Measurements from ENCODE around the gene ABCA13. TPM values are rescaled to one million over a fixed set of nuclear protein-coding genes. Genes with fewer than 3 reads are reported as not detected.

ABCA13 gene
- total and polyA plus RNA-seq, 2 donors (not counting 3 experiments of a cell fraction or from before 2014, with no cell fraction given) = 0.01 to 0.11 TPM

- dilution Hi-C loops (cut with MboI; ENCODE audit: extremely low pct_ligation_motif_present, low sequenced_read_pairs) = no loop called here
Measured at GRCh38 chr7:48506569-48506968, 335.3 kb downstream of the ABCA13 start.

More at GRCh38 chr7:48506569-48506968, 335.3 kb downstream of the ABCA13 start:
- no peaks in the 10 kb centered on the region for H3K4me1 ChIP-seq (ENCODE audit: control insufficient read depth, extremely low read depth, insufficient read depth, low read length)
- ChIA-PET POLR2A (no interaction called here), CTCF (no interaction called here)
- H3K9me1 ChIP-seq (replicated peaks; ENCODE audit: control insufficient read depth, extremely low read depth, insufficient read depth, low read length) = no peaks in the 10 kb centered on the region
- H3K36me3 ChIP-seq (ENCODE audit: control insufficient read depth in 2 of 2, extremely low read depth in 1 of 2, insufficient read depth in 2 of 2, low read length in 2 of 2) = no peaks in the 10 kb centered on the region
- H3K27me3 ChIP-seq (ENCODE audit: control insufficient read depth in 2 of 2, insufficient read depth in 2 of 2, low read length in 2 of 2) = no peaks in the 10 kb centered on the region
- no peak overlapping the region for H3K9ac ChIP-seq (replicated peaks; ENCODE audit: extremely low read depth, insufficient read depth, low read length)
- H3K4me2 ChIP-seq (ENCODE audit: insufficient read depth, low read length) = no peak overlapping the region
- no peaks in the 10 kb centered on the region for H4K20me1 ChIP-seq (replicated peaks; ENCODE audit: control insufficient read depth, extremely low read depth, insufficient read depth, low read length)
- H3K9me3 ChIP-seq (replicated peaks; ENCODE audit: control insufficient read depth, insufficient read depth, low read length) = peaks cover 4% of the 10 kb centered on the region
- H3K27ac ChIP-seq (ENCODE audit: insufficient read depth, low read depth, low read length) = no peak overlapping the region
- no peaks in the 10 kb centered on the region for H3K79me2 ChIP-seq (ENCODE audit: control insufficient read depth, insufficient read depth, low read length)
- DNase-seq (ENCODE audit: low read depth, low spot score) = no peak
- intact Hi-C loops (cut with micrococcal nuclease) = no loop called here
- no peak overlapping the region for H2AFZ ChIP-seq (ENCODE audit: low read depth, low read length)
- no TSS peak for BruUV-seq (replicated peaks)
- FAIRE-seq = no peak
- no peak for TF ChIP-seq CTCF (IDR thresholded peaks at IDR 0.05; ENCODE audit: extremely low read depth in 1 of 2, insufficient read depth in 1 of 2, low read depth in 1 of 2, low read length in 2 of 2)
- no peak for TF ChIP-seq EZH2 (IDR thresholded peaks at IDR 0.05; ENCODE audit: borderline replicate concordance, low read depth, low read length, severe bottlenecking)
- TF ChIP-seq GATA2 (IDR thresholded peaks at IDR 0.05; ENCODE audit: insufficient read depth, insufficient read length, low read depth, low read length) = no peak
- no peak for TF ChIP-seq FOS (IDR thresholded peaks at IDR 0.05; ENCODE audit: borderline replicate concordance, insufficient read depth, low read length)
- TF ChIP-seq POLR2AphosphoS5 (IDR thresholded peaks at IDR 0.05; ENCODE audit: insufficient read depth, low read depth, low read length) = no peak
- TF ChIP-seq MAX (IDR thresholded peaks at IDR 0.05; ENCODE audit: insufficient read depth, insufficient read length) = no peak
- no peak for TF ChIP-seq JUN (IDR thresholded peaks at IDR 0.05; ENCODE audit: borderline replicate concordance, insufficient read depth, insufficient read length, low read depth)
- TF ChIP-seq POLR2A (IDR thresholded peaks at IDR 0.05; ENCODE audit: low read depth, low read length) = no peak
- no peak for TF ChIP-seq MYC (IDR thresholded peaks at IDR 0.05; ENCODE audit: low read depth, low read length)
- no peak overlapping the region for H3K4me3 ChIP-seq (replicated peaks in 1 of 3; ENCODE audit: insufficient read depth in 1 of 3, low read depth in 1 of 3, low read length in 3 of 3)
